OCI-LY3 (cell line): ENCODE results near the gene MAT1A.

Source experiments
- H2AFZ ChIP-seq: fragments of 200-600, 300-600 bp; shearing (Covaris generic); 2 replicates; pipeline ENCODE4 v1.6.0; 2014; ENCODE audit warnings: antibody characterized with exemption, low read depth, low read length
- H3K27ac ChIP-seq: fragments of 200-600, 300-600 bp; sonication (generic); 2 replicates; pipeline ENCODE4 v1.5.1; 2014; ENCODE audit warnings: mild to moderate bottlenecking, low read length, moderate library complexity, mixed read lengths
- H3K27me3 ChIP-seq: fragments of 200-600, 300-600 bp; sonication (generic); 2 replicates; pipeline ENCODE4 v1.6.1; 2014; ENCODE audit warnings: low read depth, low read length, mixed read lengths
- H3K36me3 ChIP-seq: fragments of 200-600, 300-600 bp; sonication (generic); replicated peaks from 2 replicates; pipeline ENCODE3; 2014; ENCODE audit warnings: low read depth, low read length, mixed read lengths
- H3K4me1 ChIP-seq: fragments of 300-600, 200-600 bp; sonication (generic); 2 replicates; pipeline ENCODE4 v1.6.1; 2014; ENCODE audit warnings: low read length, mixed read lengths
- H3K4me2 ChIP-seq: fragments of 200-600, 300-600 bp; sonication (generic); 2 replicates; pipeline ENCODE4 v1.6.1; 2014; ENCODE audit warnings: low read length, mixed read lengths
- H3K4me3 ChIP-seq: fragments of 300-600, 200-600 bp; sonication (generic); 2 replicates; pipeline ENCODE4 v1.5.1; 2014; ENCODE audit warnings: antibody characterized with exemption, mild to moderate bottlenecking, low read length, moderate library complexity
- H3K79me2 ChIP-seq: fragments of 300-600, 200-600 bp; shearing (Covaris generic); 2 replicates; pipeline ENCODE4 v1.6.1; 2014; ENCODE audit warnings: mild to moderate bottlenecking, low read length, mixed read lengths
- H3K9ac ChIP-seq: fragments of 300-600, 200-600 bp; shearing (Covaris generic); 2 replicates; pipeline ENCODE4 v1.6.0; 2014; ENCODE audit warnings: mild to moderate bottlenecking, low read length, moderate library complexity
- H3K9me3 ChIP-seq: fragments of 200-600, 300-600 bp; shearing (Covaris generic); 2 replicates; pipeline ENCODE4 v1.6.1; 2014; ENCODE audit warnings: low read length, mixed read lengths; ENCODE audit not compliant: insufficient read depth
- H4K20me1 ChIP-seq: fragments of 200-600, 300-600 bp; sonication (generic); 2 replicates; pipeline ENCODE4 v1.6.1; 2016; ENCODE audit warnings: low read length, mixed read lengths; ENCODE audit not compliant: insufficient read depth
- CTCF ChIP-seq: fragments of 200-600, 300-600 bp; sonication (generic); IDR thresholded peaks from 2 replicates; pipeline ENCODE4 v1.5.1; 2014; ENCODE audit warnings: antibody characterized with exemption, low read length, low read depth
- EZH2phosphoT487 ChIP-seq: fragments of 200-600 bp; shearing (Covaris generic); IDR thresholded peaks from 2 replicates; pipeline ENCODE4 v1.6.1; 2018; ENCODE audit warnings: antibody characterized with exemption, mixed run types, low read depth

The MAT1A gene

DNA sequence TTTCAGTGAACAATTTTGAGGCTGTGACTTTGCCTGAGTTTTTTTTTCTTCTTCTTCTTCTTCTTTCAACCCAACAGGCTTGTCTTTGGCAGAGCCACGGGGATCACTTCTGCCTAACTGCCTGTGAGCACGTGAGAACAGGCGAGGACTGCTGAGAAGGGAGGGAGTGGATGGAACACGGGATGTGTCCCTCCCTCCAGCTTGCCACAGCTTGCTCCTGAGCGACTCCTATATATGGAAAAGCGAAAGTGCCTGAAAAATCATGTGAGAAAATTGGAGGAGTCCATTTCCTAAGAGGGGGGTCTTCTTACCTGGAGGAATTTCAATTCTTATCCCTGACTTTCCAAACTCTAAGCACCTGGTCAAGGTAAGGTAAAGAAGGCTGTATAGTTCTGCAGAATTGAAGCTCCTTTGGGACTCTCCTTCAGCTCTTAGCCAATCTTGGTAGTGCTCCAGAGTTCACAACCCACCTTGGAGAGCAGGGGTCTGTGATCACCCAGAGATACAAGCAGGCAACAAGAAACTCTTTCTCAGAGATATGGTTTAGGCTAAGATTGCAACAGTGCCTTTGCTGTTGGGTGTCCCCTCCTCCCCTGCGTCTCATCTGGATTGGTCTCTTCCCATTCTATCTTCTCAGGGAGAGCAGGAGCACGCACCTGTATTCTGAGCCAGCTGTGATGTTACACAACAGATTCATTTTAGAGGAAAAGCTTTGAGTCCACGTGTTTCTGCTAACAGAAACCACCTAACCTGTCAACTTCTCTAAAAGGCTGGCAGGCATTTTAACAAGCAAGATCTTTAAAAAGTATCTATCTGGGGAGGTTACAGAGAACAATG lies at the start of gene MAT1A:
Gene MAT1A (minus strand): TSS at position 208 of the 837 bp plus-strand sequence. CDS start 235 bp downstream, outside the sequence.
- peaks cover 10% of the 10 kb centered on the region for H3K27me3 ChIP-seq
- H3K4me2 ChIP-seq = no peak within 1 kb of the TSS
- H3K9ac ChIP-seq = no peak within 1 kb of the TSS
- H3K27ac ChIP-seq = no peak within 1 kb of the TSS
- no peaks in the 10 kb centered on the region for H3K4me1 ChIP-seq
- H4K20me1 ChIP-seq = no peaks in the 10 kb centered on the region
- H2AFZ ChIP-seq = no peak within 1 kb of the TSS
- no peaks in the 10 kb centered on the region for H3K79me2 ChIP-seq
- no peak within 1 kb of the TSS for H3K4me3 ChIP-seq
- no peak for TF ChIP-seq EZH2phosphoT487
- no peak for TF ChIP-seq CTCF
- no peaks in the 10 kb centered on the region for H3K36me3 ChIP-seq
- no peaks in the 10 kb centered on the region for H3K9me3 ChIP-seq

- H3K79me2 ChIP-seq = no peaks in the 10 kb centered on the region
- H3K27me3 ChIP-seq = no peaks in the 10 kb centered on the region
- no peaks in the 10 kb centered on the region for H3K4me1 ChIP-seq
- H3K27ac ChIP-seq = no peak overlapping the region
- H3K4me3 ChIP-seq = no peak overlapping the region
- no peak overlapping the region for H2AFZ ChIP-seq
- no peaks in the 10 kb centered on the region for H4K20me1 ChIP-seq
- no peak overlapping the region for H3K4me2 ChIP-seq
- TF ChIP-seq CTCF (no peak), EZH2phosphoT487 (no peak)
- H3K36me3 ChIP-seq = no peaks in the 10 kb centered on the region
- no peaks in the 10 kb centered on the region for H3K9me3 ChIP-seq
- no peak overlapping the region for H3K9ac ChIP-seq
These were observed 44.5 kb upstream of the MAT1A start for GRCh38 chr10:80333983-80334382.

DNA sequence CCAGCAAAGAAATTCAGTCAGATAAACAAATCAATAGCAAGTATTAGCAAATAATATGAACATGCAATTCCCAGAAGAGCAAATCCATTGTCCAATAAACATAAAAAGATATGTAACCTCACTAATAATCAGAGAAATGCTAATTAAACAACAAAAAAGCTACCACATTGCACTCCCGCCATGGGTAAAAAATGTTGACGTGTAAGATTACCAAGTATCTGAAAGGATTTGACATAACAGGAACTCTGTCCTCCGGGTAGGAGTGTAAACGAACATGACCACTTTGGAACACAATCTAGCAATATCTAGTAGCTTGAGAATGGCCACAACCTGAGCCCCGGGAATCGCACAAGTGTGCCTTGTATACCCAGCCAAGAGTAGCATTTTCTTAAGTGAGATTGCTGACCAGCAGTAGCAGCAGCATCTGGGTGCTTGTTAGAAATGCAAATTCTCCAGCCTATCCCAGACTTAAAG lies 35.5 kb upstream of the MAT1A start:
- Histone ChIP-seq H3K4me3 (no peak overlapping the region), H3K4me1 (no peaks in the 10 kb centered on the region), H4K20me1 (no peaks in the 10 kb centered on the region), H3K9me3 (no peaks in the 10 kb centered on the region), H3K79me2 (no peaks in the 10 kb centered on the region), H3K36me3 (no peaks in the 10 kb centered on the region), H2AFZ (no peak overlapping the region), H3K27ac (no peak overlapping the region), H3K9ac (no peak overlapping the region), H3K4me2 (no peak overlapping the region), H3K27me3 (peaks cover 19% of the 10 kb centered on the region)
- TF ChIP-seq CTCF (no peak), EZH2phosphoT487 (no peak)

DNA sequence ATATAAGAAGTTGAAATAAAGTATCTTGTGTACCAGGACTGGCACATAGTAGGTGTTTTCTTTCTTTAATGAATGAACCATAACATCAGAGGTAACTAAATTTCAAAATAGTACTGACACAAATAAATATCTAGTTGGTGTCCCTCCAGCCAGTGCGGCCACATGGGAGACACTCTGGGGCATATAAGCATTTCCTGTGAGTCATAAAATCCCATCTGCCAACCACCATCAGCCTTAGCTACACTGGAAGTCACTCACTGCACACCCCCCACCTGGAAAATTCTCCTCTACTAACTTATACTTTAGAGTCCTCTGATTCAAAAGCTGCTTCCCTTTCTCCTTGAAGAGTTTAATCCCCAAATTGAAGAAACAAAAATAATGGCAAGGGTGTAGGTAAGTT lies 34.6 kb upstream of the MAT1A start:
- Histone ChIP-seq H4K20me1 (no peaks in the 10 kb centered on the region), H3K9me3 (no peaks in the 10 kb centered on the region), H3K79me2 (no peaks in the 10 kb centered on the region), H3K4me3 (no peak overlapping the region), H3K9ac (no peak overlapping the region), H3K4me2 (no peak overlapping the region), H3K27me3 (peaks cover 19% of the 10 kb centered on the region), H3K36me3 (no peaks in the 10 kb centered on the region), H2AFZ (no peak overlapping the region), H3K4me1 (no peaks in the 10 kb centered on the region), H3K27ac (no peak overlapping the region)
- TF ChIP-seq CTCF = no peak
- TF ChIP-seq EZH2phosphoT487 = no peak
